ENCODE results near the gene LPIN1.

DNA sequence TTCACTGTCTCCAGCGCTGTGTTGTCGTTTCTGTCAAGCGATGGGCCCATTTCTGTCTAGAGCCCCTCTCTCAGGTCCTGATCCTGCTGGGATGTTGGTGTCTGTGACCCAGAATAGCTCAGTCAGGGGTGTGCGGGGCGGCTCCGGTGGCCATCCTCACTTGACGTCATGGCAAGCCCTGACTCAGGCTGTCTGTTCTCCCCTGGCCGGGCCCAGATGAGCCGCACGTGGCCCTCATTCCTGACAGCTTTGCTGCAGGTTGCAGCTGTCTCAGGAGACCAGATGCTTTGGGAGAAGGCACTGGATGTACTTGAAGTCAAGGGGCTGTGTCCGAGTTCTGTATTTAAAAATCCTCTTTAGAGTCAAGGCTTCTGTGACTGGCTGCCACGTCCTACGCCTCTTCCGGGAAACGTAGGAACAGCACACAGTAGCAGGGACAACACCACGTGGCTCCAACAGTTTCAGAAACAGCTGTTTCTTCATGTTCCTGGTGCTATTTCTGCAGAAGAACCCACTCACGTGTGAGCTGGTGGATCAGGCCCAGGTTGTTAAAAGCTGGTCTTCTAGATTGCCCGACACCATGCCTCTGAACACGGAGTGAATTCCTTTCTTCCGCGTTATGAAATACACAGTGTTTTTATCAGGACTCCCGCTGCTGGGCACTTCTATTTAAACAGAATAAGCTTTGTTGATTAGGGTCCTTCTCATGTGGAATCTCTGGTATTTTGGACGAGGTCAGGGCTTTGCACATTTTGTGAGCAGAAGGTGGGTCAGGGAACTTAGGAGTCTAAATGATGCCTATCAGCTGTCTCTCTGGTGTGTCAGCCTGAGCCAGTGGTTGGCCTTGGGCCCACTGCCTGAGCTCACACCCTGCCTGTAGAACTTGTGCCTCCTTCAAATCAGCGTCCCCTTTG lies 48.2 kb upstream of the LPIN1 start:
- TF ChIP-seq GATA3 (IDR thresholded peaks at IDR 0.05; ENCODE audit: low read depth, low read length) (no peak), GATA2 (IDR thresholded peaks at IDR 0.05; ENCODE audit: low read depth, low read length) (no peak)

Measured in SH-SY5Y (cell line).